GM18505 (cell line): ENCODE measurements around the gene CASQ1.

Experiments used
- ATAC-seq: cut with Tn5 transposase; IDR thresholded peaks from one replicate; pipeline ENCODE4 v1.9.1; 2021; ENCODE audit not compliant: unreplicated experiment
- POLR2A ChIP-seq: IDR thresholded peaks from 4 replicates; pipeline ENCODE4 v1.6.1; 2011; ENCODE audit warnings: borderline replicate concordance; ENCODE audit not compliant: insufficient read depth, insufficient read length; ENCODE audit errors: extremely low read depth

CASQ1 gene

DNA sequence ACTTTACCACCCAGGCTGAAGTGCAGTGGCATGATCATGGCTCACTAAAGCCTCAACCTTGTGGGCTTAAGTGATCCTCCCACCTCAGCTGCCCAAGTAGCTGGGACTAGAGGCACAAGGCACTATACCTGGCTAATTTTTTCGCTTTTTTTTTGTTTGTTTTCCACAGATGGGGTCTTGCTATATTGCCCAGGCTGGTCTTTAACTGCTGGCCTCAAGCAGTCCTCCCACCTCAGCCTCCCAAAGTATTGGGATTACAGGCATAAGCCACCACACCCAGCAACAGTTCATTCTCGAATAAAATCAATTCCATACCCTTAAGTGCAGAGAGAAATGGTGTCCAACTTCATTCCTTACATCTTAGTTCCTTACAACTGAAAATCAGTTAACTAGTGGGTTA is 47.2 kb downstream of the CASQ1 start:
- ATAC-seq: no peak
- TF ChIP-seq POLR2A: no peak

DNA sequence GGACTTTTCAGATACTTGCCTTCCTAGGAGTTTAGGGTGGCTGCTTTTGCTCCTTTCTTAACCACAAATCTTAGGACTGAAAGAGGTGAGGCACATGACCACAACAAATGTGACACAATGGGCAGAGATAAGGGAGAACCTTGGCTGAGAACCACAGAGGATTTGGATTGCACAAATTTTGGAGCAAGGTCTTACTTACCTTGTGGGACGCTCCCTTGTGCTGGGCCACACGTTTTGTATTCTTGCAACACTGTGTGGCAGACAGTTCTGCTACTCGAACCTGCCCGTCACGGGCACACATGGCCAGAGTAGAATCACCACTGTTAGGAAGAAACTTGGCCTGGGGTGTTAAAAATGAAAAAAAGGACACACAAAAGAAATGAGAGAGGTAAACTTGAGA is 48.0 kb downstream of the CASQ1 start:
- TF ChIP-seq POLR2A: no peak

DNA sequence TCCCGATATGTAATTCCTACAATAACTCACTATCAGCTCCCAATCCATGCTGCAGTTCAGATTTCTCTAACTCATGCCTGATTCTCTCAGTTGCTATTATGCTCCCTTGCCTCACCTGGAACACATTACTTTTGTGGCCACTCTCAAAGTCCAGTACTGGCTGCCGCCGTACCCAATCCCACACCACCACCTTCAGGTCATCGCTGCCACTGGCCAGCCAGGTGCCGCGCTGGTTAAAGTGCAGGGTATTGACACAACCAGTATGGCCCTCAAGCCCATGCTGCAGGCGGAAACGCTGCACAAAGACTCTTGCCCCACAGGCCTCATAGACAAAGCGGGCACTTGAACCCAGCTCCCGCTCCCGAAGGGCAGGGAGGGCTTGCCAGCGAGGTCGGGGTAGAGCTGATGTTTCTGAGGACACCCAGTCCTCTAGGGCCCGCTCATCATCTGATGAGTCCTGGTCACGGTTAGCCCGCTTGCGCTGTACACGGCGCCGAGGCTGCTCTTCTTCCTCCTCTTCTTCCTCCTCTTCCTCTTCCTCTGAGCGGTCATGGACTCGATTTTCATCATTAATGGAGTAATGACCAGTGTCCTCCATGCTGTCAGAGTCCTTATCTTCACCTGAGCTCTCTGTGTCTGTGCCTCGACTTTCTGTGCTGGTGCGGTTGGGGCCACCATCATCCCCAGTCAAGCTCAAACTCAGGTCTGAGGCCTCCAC is 49.4 kb downstream of the CASQ1 start:
- ATAC-seq: no peak

More for the DNA sequence above, 48.0 kb downstream of the CASQ1 start:
- ATAC-seq: no peak

DNA sequence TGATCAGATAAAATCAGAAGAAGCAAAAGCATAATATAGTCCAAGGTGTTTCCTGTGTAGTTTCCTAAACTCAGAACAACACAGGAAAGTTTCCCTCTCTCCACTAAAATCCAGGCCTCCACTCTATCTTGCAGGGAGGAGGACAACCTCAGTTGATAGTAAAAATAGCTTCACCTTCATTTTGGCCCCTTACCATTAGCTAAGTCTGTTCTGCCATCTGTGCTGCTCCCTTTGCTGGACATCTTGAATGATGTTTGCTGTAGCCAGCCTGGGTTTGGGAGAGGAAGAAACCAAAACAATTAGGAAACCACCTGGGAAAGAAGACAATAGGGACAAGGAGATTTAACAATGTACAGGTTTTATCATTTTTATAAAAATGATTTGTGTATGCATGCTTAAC is 53.4 kb downstream of the CASQ1 start:
- no peak for ATAC-seq
- no peak for TF ChIP-seq POLR2A

More for the DNA sequence above, 49.4 kb downstream of the CASQ1 start:
- no peak for TF ChIP-seq POLR2A

DNA sequence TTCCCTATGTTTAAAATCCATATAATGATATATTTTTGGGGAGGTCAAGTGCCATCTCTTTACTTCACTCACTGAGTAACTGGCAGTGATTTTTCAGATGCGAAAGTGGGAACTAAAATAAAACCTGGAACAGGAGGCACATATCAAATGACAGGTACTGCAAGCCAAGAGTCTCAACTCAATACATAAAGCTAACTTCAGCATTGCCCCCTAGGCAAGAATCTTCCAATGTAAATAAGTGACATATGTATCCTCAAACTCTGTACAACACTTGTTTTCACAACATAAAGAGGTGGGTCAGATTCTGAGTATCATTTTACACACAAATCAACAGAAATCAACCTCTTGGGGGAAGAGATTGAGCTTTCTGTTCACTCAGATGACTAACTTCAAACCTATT is 53.8 kb downstream of the CASQ1 start:
- no peak for ATAC-seq
- TF ChIP-seq POLR2A: no peak

DNA sequence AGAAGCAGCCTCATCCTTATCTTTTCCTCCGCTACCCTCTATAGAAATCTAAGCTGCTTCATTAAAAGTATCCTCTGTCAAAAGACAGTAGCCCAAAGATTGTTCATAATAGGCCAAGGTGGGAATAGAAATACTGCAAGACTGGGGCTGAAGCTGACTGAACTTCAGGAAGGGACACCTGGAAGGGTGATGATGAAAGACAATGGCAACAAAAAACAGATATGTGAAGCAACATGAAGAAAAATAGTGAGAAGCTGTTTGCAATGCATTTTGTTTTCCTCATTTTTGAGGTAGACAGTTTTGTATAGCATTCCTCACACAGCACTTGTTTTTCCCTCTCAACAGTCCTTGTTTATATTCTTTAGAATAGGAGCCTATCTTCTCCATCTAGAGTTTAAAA is 55.1 kb downstream of the CASQ1 start:
- ATAC-seq: no peak
- no peak for TF ChIP-seq POLR2A

DNA sequence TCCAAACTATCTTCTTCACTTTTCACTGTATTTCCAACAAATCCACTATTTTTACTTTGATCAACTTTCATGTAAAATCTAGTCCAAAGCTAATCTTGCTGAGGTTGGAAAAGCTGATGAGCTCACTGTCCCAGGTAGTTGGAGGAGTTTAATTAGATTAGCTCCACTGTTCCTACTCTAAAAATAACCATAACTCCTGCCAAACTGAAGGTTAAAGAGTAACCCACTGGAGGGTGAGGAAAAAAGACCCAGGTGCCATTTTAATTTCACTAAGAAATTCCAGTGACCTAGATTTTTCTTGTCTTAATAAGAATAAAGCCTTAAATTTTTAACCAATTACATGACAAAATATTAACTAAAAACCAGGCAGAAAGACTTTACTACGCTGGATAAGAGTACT is 56.7 kb downstream of the CASQ1 start:
- no peak for ATAC-seq
- no peak for TF ChIP-seq POLR2A

DNA sequence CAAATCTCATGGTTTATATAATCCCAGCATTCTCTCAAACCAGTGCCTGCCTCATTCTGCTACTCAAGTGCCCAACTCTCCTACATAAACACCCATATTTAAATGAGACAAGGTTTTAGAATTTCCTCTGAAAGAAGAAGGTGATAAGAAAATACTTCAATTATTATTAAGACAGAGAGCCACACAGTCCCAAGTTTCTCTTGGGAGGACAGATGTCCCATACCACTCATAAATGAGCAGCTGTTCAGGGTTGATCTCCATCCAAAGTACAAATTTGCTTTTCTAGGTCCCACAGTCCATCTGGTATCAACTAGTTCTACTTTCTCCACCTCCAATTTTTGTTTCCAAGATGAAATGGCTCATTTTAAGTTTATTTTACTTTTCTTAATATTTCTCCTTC is 60.6 kb downstream of the CASQ1 start:
- ATAC-seq: no peak
- no peak for TF ChIP-seq POLR2A
